ENCODE data around the gene LCA5.

DNA sequence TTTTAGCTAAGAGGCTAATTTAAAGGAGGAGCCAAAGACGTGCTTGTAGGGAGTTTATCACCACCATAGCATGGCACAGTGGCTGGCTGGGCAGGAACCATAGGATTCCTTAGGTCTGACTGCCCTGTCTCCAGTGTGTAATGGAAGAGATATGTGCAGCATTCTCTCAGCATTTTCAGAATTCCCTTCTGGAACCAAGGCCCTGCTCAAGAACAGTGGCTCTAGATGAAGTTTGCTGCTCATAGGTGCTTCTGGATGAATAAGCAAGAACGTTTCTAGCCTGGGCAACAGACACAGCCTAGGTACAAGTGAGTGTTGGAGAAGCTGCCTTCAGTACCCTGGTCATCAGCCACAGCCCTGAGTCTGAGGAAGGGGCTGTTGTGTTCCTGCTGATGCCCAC is 69.1 kb downstream of the LCA5 start:
- TF ChIP-seq, protein P1, sequence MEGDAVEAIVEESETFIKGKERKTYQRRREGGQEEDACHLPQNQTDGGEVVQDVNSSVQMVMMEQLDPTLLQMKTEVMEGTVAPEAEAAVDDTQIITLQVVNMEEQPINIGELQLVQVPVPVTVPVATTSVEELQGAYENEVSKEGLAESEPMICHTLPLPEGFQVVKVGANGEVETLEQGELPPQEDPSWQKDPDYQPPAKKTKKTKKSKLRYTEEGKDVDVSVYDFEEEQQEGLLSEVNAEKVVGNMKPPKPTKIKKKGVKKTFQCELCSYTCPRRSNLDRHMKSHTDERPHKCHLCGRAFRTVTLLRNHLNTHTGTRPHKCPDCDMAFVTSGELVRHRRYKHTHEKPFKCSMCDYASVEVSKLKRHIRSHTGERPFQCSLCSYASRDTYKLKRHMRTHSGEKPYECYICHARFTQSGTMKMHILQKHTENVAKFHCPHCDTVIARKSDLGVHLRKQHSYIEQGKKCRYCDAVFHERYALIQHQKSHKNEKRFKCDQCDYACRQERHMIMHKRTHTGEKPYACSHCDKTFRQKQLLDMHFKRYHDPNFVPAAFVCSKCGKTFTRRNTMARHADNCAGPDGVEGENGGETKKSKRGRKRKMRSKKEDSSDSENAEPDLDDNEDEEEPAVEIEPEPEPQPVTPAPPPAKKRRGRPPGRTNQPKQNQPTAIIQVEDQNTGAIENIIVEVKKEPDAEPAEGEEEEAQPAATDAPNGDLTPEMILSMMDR (IDR thresholded peaks at IDR 0.05) = no peak
- TF ChIP-seq EZH2 (IDR thresholded peaks at IDR 0.05) = no peak
